EH (cell line): ENCODE measurements around the gene TM2D3.

Source experiments
- DNase-seq: peaks from one replicate; pipeline ENCODE4 v3.0.0-alpha.2; 2015; ENCODE audit warnings: low read depth

TM2D3 gene

DNA sequence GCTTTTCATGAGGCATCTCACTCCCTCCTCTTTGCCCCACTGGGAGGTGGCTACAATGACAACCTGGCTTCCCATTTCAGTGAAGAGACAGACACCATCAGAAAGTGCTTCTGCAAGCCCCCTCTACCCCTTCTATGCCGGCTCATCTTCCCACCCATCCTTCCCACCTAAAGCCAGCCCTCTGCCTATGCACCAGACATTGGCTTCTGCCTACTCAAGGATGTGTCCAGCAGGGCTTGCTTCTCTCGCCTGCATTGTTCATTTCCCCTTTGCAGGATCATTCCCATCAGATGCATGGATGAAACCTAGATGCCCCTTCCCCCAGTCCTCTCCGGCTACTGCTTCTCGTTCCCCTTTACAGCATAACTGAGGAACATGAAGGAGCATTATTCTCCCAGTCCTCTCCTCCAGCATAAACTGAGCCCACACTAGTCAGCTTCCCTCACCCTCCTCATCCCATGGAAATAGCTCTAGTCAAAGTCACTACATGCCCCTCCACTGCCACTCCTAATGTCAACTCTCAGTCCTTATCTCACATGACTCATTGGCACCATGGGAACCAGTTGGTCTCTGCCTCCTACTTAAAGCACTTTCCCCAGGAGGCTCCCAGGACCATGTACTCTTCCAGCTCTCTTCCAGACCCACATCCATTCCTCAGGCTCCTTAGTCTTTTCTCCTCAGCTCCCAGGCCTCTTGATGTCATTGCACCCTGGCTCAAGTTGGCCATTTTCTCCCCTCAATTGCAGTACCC lies 47.9 kb downstream of the TM2D3 start:
- no peak for DNase-seq

- no peak for DNase-seq
These were observed 49.4 kb downstream of the TM2D3 start for GRCh38 chr15:101602801-101603200.

GRCh38 chr15:101600035-101600434 lies 52.1 kb downstream of the TM2D3 start:
- no peak for DNase-seq

DNA sequence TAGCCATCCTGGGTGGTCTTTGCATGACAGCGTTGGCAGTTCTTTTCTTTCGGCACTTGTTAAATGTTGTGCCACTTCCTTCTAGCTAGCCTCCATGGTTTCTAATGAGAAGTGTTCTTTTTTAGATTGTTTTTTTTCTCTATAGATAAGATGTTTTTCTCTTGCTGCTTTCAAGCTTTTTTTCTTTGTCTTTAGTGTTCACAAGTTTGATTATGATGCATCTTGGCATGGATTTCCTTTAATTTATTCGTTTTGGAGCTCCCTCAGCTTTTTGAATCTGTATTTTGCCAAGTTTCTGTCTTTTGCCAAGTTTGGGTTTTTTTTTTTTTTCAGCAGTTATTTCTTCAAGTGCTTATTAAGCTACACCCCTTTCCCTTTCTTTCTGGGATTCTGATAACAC lies 53.1 kb downstream of the TM2D3 start:
- DNase-seq: no peak

GRCh38 chr15:101597360-101597928 lies 54.7 kb downstream of the TM2D3 start:
- DNase-seq: no peak

- no peak for DNase-seq
These were observed 55.5 kb downstream of the TM2D3 start for GRCh38 chr15:101596633-101597032.
